DLD1 (cell line): Measurements from ENCODE around the gene ACACB.
"Not testable (repeated sequence)": the region's sequence is repeated elsewhere in the genome, so short reads cannot be mapped to it uniquely, and the experiment has no call there.

Experiments used
- in situ Hi-C: cut with HindIII; loops from 2 replicates; pipeline ENCODE4 v1.10.0; 2017; ENCODE audit warnings: low sequenced_read_pairs

The ACACB gene

GRCh38 chr12:109170324-109170723 lies 53.9 kb downstream of the ACACB start:
- in situ Hi-C loops: no loop called here

GRCh38 chr12:109172787-109173186 lies 56.4 kb downstream of the ACACB start:
- in situ Hi-C loops: not testable (repeated sequence)

- in situ Hi-C loops: no loop called here
Observed at GRCh38 chr12:109173443-109174240, 57.3 kb downstream of the ACACB start.

- in situ Hi-C loops: no loop called here
Observed at GRCh38 chr12:109174468-109174867, 58.1 kb downstream of the ACACB start.

- in situ Hi-C loops: no loop called here
Observed at GRCh38 chr12:109178532-109178931, 62.1 kb downstream of the ACACB start.

- in situ Hi-C loops: no loop called here
Observed at GRCh38 chr12:109179927-109180326, 63.5 kb downstream of the ACACB start.

- in situ Hi-C loops: no loop called here
Observed at GRCh38 chr12:109182041-109182839, 65.9 kb downstream of the ACACB start.

- in situ Hi-C loops: no loop called here
Observed at GRCh38 chr12:109185441-109185840, 69.1 kb downstream of the ACACB start.

GRCh38 chr12:109186993-109187653 lies 70.7 kb downstream of the ACACB start:
- in situ Hi-C loops: no loop called here

GRCh38 chr12:109188108-109188712 lies 71.8 kb downstream of the ACACB start:
- in situ Hi-C loops: no loop called here

- in situ Hi-C loops: no loop called here
Observed at GRCh38 chr12:109189291-109189690, 72.9 kb downstream of the ACACB start.

- in situ Hi-C loops: no loop called here
Observed at GRCh38 chr12:109191621-109192250, 75.3 kb downstream of the ACACB start.

GRCh38 chr12:109192358-109192757 lies 76.0 kb downstream of the ACACB start:
- in situ Hi-C loops: no loop called here

- in situ Hi-C loops: no loop called here
Observed at GRCh38 chr12:109193896-109194295, 77.5 kb downstream of the ACACB start.

- in situ Hi-C loops: no loop called here
Observed at GRCh38 chr12:109196332-109196731, 79.9 kb downstream of the ACACB start.

- in situ Hi-C loops: no loop called here
Observed at GRCh38 chr12:109197327-109197726, 80.9 kb downstream of the ACACB start.

- in situ Hi-C loops: no loop called here
Observed at GRCh38 chr12:109199324-109199723, 82.9 kb downstream of the ACACB start.

GRCh38 chr12:109200825-109201495 lies 84.6 kb downstream of the ACACB start:
- in situ Hi-C loops: no loop called here

GRCh38 chr12:109201496-109201885 lies 85.1 kb downstream of the ACACB start:
- in situ Hi-C loops: no loop called here

- in situ Hi-C loops: no loop called here
Observed at GRCh38 chr12:109202770-109203169, 86.4 kb downstream of the ACACB start.
